Ureter (tissue), 1 donor: Measurements from ENCODE around the gene ACIN1. TPM values are rescaled to one million over a fixed set of nuclear protein-coding genes. Genes with fewer than 3 reads are reported as not detected.

Experiments
- DNase-seq: peaks from one replicate; pipeline ENCODE4 v3.0.0-alpha.2; 2020; ENCODE audit warnings: low spot score
- total RNA-seq: library from RNA; stranded (reverse); gene quantifications from one replicate; pipeline ENCODE4 v1.2.4, GENCODE V29; 2023
- donor health status: DM: yes; HTN: yes; CAD: no.

The ACIN1 gene, protein sequence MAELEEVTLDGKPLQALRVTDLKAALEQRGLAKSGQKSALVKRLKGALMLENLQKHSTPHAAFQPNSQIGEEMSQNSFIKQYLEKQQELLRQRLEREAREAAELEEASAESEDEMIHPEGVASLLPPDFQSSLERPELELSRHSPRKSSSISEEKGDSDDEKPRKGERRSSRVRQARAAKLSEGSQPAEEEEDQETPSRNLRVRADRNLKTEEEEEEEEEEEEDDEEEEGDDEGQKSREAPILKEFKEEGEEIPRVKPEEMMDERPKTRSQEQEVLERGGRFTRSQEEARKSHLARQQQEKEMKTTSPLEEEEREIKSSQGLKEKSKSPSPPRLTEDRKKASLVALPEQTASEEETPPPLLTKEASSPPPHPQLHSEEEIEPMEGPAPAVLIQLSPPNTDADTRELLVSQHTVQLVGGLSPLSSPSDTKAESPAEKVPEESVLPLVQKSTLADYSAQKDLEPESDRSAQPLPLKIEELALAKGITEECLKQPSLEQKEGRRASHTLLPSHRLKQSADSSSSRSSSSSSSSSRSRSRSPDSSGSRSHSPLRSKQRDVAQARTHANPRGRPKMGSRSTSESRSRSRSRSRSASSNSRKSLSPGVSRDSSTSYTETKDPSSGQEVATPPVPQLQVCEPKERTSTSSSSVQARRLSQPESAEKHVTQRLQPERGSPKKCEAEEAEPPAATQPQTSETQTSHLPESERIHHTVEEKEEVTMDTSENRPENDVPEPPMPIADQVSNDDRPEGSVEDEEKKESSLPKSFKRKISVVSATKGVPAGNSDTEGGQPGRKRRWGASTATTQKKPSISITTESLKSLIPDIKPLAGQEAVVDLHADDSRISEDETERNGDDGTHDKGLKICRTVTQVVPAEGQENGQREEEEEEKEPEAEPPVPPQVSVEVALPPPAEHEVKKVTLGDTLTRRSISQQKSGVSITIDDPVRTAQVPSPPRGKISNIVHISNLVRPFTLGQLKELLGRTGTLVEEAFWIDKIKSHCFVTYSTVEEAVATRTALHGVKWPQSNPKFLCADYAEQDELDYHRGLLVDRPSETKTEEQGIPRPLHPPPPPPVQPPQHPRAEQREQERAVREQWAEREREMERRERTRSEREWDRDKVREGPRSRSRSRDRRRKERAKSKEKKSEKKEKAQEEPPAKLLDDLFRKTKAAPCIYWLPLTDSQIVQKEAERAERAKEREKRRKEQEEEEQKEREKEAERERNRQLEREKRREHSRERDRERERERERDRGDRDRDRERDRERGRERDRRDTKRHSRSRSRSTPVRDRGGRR
- total RNA-seq, result 229 TPM

DNA sequence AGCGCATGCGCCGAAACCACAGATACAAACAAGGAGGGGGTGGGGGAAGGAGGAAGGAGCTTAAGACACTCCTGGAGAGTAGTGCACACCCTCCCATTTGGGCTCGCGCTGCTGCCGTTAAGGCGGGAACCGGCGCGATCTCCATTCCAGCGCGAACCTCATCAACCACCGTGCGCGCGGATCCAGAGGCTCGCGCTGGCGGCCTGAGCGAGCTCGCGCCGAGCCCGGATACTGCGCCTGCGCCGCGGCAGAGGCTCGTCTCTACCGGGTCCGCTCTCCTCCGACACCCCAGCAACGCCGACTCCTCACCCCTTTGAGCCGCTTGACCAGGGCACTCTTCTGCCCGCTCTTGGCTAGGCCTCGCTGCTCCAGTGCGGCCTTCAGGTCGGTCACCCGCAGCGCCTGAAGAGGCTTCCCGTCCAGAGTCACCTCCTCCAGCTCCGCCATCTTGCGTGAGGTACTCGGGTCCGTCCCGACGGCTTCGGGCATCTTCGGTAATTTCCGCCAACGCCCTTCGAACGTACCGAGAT is at the start of gene ACIN1:
Gene ACIN1, minus strand, starts transcription at position 471 of the 530 bp plus-strand sequence. Its CDS starts 24 bp downstream, at position 447.
- DNase-seq, result peak; percentile 78

DNA sequence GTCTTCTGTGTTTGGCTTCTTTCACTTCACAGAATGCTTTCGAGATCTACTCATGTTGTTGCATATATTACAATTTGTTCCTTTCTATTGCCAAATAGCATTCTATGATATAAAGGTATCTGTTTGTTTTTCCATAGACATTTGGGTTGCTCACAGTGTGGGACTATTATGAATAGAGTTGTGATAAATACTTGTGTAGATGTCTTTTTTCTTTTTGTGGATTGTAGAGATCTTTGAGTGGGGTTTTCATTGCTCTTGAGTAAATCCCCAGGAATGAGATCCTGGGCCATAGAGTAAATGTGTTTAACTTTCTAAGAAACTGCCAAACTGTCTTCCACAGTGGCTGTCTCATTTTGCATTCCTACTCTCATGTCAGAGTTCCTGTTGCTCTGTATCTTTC is 49.0 kb upstream of the ACIN1 start:
- DNase-seq, result no peak

DNA sequence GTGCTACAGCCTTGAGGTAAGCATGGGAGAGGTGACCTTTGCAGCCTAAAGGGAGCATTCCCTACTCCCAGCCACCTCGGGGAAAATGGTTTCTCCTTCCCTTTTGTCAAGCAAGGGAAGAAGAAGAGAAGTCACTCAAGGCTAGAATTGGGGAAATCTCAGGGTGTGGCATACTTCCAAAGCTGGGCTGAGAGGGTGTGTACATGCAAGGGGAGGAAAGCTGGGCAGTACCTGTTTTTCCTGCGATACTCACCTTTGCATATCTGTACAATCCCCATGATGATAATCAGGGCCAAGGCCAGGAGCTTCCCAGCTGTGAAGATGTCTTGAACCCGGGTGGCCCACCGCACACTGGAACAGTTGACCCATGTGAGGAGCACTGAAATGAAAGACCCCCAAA is 47.9 kb upstream of the ACIN1 start:
- DNase-seq, result no peak

DNA sequence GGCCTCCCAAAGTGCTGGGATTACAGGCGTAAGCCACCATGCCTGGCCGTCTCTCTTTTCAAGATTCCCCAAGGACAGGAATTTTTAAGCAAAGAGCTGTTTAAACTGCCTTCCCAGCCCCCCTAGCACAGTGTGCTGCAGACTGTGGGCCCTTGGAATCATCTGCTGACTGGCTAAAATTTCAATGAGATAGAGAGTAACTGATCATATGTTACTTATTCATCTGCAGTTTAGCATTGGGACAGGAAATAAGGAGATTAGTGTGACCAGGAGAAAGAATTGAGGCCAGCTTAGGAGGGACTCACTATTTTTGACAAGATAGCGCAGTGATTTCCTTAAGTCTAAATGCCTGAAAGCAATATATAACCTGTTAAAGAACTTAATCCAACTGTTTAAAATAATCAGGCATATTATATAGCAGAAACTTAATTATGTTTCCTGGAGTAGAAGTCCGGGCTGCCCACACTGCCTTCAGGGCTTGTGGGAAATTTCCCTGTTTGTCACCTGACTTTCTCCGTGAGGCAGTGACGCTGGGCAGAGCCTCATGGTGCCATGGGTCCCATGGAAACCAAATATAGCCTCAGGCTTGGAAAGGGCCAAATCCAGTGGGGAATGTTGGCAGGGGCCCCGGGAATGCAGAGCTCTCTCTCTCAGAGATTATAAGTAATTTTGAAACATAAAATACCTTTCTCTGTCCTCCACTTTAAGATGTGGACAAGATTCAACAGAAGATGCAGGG is 46.9 kb upstream of the ACIN1 start:
- peak; percentile 72 for DNase-seq

DNA sequence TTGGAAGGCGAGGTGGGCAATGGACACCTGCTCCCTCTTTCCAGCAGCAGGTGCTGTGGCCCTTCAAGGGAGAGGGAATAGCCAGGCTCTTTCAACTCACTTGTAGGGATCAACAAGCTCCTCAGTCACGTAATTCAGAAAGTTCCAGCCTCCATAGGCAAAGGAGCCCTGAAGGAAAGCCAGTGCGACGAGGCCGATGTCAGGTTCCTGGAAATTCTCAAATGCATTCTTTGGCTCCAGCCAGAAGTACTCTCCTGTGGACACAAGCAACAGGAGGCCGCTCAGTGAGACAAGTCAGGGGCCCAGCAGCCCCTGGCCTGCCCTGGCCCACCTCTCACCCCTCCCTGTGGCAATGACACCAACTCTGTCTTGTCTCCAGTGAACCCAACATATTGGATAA is 45.4 kb upstream of the ACIN1 start:
- no peak for DNase-seq

DNA sequence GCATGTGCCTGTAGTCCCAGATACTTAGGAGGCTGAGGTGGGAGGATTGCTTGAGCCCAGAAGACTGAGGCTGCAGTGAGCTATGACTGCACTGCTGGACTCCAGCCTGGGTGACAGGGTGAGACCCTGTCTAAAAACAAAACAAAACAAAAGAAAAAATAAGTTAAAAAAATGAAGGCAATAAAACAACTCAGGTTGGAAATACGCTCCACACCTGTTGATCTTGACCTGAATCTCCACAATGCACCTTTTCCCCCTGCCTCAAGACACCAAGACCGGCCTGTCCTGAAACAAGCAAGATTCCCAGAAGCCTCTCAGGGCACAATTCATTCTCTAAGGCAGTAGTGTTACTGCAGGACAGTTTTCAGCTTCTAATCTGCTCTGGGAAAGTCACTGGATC is 44.9 kb upstream of the ACIN1 start:
- DNase-seq, result no peak

DNA sequence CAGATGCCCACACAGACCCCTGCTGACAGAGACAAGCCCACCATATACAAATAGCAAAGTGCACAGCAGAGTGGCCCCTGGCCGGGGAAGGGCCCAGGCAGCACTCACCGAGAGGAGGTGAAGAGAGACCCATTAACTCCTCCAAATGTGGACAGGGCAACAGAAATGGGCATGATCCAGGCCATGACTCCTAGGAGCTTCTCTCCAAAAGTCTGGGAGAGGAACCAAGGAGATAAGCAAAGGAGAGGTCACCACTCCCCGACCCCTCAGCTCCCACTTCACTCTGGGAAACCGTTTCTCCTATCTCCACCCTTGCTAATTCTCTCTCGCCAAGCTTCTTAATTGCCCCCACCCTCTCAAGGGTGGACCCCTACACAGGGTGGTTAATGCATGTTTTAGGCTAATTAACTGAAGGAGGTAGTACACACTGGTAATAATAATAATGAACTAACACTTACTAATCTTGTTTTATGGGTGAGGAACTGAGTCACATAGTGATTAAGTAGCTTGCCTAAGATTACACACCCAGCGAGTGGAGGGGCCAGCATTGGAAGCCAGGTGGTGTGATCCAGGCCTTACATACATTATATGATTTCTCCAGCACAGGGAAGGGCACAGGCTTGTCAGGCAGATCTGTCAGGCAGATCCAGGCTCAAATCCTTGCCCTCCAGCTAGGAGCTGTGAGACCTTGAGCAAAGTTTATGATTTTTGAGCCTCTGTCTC is 43.0 kb upstream of the ACIN1 start:
- DNase-seq, result no peak

DNA sequence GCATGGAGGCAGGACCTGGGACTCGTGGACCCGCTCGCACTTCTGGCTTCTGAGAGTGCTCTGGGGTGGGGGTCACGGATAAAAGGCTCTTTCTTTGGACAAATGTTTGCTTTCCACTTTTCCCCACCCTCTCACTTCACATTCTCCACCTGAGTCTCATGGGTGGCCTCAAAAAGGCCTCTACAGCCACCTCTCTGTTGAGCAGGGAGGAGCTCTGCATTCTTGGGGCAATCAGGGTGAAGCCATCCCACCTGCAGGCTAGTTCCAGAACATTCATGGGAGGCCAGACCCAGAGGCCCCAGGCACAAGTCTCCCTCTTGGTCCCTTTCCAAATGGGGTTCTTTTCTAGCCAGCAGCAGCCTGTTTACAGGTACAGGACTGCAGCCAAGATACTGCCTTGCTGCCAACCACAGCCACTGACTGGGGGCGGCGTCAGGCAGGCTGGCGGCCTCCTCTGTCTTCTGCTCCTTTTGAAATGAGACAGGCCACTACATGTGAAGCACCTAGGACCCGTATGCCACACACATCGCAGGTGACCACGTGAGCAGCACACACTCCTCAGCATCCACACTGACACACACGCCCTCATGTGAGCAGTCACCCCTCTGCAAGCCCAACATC is 42.4 kb upstream of the ACIN1 start:
- DNase-seq, result no peak

DNA sequence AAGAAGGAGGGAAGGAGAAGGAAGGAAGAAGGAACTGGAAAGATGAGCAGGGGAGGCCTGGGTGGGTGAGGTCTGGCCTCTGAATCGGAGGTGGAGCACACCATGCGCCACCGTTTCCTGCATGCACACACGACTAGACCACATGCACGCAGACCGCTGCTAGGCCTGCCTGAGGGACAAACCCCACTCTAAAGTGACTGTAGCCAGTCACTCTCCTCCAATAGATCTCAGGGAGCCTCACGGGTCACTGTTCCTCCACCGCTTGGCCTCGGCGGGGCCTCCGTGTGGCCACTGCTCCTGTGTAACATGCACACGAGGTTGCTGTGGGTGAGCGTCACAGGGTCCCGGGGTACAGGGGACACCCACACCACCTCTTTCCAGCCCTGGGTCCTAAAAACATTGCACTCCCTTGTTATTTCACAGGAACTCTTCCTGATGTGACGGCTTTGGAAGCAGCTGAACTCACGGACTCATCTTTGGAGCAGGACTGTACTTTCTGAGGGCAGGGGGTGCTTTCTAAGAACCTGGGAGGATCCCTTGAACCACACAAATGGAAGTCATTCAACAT is 41.7 kb upstream of the ACIN1 start:
- no peak for DNase-seq

DNA sequence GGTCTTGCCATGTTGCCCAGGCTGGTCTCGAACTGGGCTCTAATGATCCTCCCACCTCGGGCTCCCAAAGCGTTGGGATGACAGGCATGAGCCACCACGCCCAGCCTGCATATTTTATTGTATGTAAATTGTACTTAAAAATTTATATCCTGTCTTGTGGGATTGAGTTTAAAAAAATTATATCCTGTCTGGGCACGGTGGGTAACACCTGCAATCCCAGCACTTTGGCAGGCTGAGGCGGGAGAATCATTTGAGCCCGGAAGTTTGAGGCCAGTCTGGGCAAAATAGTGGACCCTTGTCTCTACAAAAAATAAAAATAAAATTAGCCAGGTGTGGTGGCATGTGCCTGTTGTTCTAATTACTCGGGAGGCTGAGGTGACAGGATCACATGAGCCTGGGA is 38.0 kb upstream of the ACIN1 start:
- no peak for DNase-seq

DNA sequence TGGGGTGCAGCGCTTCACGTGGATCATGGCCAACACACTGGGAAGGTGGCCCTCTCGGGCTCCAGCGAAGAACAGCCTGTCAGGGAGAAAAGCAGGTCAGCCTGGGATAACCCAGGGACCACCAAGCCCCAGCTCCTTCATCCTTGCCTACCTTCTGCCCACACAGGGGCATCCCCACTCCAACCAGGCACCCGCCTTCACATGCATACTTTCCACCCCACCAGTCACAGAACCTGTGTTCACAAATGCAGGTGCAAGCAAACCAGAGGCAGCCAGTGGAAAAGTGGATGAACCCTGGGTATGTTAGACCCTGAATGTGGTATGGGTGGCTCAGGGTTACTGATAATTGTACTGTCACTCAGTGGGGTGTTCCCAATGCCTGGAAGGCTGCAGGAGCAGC is 36.5 kb upstream of the ACIN1 start:
- DNase-seq, result no peak

DNA sequence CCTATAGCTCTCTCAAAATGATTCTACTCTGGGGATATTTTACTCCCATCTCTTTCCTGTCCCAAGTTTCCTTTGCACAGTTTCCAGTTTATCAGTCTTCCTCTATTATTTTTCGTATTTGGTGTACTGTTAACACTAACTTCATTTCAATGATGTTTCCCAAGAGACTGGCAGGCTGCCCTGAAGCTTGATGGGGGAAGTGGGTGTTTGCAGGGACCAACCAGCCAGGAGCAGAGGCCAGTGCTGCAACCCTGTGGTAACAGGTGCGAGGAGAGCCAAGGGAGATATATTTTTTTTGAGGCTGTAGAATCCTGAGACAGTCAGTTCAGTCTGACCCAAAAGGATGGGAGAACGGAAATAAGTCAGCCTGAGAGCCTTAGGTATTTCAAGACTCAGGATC is 35.9 kb upstream of the ACIN1 start:
- no peak for DNase-seq

DNA sequence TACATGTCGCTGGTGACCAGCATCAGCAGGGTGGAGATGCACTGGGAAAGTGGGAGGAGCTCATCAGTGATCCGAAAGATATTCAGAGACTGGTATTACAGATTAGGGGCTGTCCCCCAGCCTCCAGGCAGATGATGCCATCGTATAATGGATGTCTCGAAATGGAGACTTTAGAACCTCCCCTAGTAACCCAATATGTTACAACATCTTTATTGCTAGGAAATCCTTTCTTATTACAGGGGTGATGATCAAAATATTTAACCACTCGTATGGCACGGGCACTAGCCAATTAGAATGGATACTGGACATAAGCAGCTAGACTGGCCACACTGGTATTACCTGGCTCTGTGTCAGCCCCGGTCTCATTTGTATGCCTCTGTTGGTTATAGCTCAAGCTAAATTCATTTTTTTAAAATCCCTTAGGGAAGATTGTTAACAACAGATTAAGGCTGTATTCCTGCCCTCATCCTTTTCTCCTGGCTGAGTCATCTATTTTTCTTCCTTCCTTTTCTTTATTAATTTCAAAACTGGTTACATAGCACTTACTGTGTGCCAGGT is 34.9 kb upstream of the ACIN1 start:
- no peak for DNase-seq

DNA sequence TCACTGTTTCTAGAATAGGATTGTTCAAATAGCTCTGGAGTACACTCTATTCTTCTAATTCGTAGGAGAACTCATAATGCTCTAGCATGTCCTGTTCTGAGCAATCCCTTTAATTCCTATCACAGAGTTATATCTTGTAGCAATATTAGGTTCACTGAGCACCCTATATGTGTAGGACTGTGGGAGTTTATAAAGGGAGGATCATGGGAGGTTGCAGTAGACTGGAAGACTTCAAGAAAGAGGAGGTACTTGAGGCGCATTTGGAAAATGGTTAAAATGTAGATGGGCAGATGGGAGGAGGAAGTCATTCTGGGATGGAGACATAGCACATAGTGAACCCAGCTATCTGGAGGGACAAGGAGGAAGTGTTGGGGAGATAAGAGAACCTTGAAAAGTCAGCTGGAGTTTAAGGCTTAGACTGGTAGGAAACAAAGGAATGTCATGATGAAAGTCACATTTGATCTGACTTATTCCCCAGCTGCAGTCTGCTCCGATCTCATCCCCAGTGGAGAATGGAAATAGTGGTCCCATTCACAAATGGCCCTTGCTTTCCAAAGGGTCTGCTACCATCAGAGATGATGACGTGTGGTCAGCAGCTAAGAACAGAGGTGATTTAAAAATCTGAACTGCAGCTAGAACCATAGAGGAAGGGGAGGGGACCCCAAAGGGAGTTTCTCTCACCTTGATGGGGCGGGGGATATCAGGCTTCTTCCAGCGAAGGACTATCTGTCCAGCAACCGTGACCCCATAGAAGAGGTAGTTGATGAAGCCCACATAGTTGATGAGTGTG is 34.2 kb upstream of the ACIN1 start:
- no peak for DNase-seq

DNA sequence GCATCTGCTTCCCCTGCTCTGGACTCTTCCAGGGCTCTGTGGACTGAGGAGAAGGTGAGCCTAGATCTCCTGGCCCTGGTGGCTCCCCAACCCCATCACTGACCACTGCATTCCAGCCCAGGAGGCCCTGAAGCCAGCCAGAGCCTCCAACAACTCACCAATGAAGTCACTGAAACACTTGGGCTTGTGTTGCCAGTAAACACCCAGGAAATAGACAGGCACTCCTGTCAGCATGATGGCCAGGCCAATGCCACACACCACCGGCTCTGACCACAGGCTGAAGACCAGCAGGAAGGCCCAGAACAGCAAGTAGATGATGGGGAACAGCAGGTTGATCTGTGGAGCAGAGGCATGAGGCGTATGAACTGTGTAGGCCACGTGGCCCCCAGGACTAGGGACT is 32.9 kb upstream of the ACIN1 start:
- no peak for DNase-seq

DNA sequence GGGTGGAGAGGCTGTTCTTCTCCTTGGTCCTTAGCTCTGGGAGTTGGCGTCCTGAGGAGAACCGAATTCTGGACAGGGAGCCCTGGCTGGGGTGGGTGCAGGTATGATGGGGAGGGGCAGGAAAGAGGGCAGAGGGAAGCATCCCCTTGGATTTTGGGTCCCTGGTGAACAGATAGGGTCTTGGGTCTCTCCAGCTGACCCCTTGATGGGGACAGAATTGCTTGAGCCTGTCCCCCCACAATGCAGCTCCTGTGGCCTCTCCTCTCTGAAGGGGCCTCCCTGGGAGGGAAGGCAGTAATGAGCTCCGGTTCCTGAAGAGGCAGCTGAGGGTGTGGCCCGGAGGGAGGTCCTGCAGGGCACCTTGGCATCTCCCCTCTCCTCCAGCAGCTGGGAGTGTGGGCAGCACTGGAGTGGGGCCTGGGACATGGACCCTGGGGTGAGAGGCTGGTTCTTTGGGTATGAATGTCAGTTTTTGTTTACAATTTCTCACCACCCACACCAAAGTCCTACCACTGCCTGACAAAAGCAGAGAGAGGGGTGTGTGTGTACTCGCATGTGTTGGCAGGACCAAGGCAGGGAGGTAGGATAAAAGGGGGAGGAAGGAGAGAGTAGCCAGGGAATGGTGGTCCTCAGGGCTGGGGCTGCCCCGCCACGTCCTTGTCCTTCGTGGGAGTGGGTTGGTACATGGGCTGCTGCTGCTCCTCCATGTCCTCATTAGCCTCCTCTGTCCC is 31.8 kb upstream of the ACIN1 start:
- DNase-seq, result no peak

DNA sequence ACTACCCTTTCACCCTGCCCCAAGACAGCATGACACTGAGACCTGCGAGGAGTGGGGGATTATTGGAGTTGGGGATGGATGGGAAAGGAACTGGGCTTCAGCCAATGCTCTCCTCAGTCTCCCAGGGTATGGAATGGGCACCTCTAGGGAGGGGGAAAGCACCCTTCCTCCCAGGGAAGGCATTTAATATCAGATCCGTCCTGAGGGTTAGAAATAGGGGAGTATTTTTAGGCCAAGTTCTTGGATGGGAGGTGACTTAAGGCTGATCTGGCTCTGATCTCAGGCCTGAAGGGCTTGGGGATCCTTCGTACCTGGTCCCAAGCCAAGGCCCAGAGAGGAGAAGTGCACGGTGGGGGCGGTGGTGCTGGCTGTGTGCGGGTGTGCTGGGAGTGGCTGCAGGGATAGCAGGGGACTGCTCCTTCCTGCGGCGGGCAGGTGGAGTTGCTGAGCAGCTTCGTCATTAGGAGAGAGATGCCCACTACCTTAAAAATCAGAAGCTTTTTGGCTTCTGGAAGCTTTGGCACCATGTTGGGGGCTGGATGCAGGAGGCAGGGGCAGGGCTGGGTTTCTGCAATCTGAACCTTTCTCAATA is 31.1 kb upstream of the ACIN1 start:
- DNase-seq, result no peak
